HG02970 (cell line): ENCODE results near the gene ASCC1.
"Not testable (repeated sequence)": the region's sequence is repeated elsewhere in the genome, so short reads cannot be mapped to it uniquely, and the experiment has no call there.

Experiments
- ATAC-seq: cut with Tn5 transposase; IDR thresholded peaks from one replicate; pipeline ENCODE4 v1.9.1; 2021; ENCODE audit warnings: mild to moderate bottlenecking, moderate library complexity, moderate number of reproducible peaks; ENCODE audit not compliant: unreplicated experiment, low FRiP score

The ASCC1 gene

DNA sequence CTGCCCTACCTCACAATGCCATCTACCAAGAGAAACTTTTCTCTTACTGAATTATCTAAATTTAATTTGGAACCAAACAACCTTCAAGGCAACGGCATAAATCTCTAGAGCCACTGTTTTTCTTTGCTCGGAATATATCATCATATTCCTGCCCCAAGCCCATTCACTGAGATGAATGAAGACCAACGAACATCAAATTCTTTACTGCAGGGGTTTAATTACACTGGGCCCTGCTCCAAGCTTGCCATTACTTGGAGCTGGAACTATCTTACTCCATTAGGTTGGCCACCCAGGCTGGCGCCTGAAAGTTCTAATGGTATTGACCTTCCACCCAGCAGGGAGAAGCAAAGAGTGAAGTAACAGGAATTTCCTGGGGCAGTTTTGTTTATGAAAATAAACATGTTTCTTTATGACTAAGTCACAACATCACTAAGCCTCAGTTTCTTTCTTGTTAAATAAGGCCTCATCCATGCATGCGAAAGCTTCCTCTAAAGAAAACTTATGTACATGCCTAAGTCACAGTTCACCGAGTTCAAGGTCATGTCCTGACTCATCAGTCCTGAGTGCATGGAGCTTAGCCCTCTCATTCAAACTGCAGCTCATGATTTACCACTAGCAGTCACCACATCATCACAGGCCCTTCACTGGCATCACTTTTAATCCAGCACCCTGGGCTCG is 42.3 kb downstream of the ASCC1 start:
- ATAC-seq, result no peak

DNA sequence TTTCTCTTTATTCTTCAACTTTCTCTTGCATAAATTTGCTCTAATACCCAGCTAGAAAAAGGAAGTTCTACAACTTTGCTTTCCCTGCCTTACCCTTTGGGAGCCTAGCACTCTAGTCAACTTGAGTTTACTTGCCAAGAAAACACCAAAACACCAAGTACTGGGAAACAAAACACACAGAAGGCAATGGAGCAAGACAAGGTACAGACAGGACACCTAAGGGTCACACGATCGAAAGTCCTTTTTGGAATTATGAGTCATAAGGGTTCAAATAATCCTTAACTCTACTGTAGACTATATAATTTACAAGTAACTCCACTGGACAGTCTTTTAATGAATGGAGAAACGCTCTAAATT is 42.8 kb downstream of the ASCC1 start:
- ATAC-seq, result no peak

DNA sequence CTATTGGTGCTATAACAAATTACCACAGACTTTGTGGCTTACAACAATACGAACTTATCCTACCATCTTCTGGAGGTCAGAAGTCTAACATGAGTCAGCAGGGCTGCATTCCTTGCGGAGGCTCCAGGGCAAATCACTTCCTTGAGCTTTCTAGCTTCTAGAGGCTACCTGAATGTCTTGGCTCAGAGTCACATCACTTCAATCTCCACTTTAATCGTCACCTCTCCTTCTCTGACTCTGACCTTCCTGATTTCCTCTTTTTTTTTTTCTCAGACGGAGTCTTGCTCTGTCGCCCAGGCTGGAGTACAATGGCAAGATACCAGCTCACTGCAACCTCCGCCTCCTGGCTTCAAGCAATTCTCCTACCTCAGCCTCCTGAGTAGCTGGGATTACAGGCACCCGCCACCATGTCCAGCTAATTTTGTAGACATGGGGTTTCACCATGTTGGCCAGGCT is 44.9 kb downstream of the ASCC1 start:
- ATAC-seq, result no peak

GRCh38 chr10:72170733-72171132 is 45.3 kb downstream of the ASCC1 start:
- ATAC-seq, result no peak

- ATAC-seq, result no peak
Measured at GRCh38 chr10:72170263-72170662, 45.8 kb downstream of the ASCC1 start.

DNA sequence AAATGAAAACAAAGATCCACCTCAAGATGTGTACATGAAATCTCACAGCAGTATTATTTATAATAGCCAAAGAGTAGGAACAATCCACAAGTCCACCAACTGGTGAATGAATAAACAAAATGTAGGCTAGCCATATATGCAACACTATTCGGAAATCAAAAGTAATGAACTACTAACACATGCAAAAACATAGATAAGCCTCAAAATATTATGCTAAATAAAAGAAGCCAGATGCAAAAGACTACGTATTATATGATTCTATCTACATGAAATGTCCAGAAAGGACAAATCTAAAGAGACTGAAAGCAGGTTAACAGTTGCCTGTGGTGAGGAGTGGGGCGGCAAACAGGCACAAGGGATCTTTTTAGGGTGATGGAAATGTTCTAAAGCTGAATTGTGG is 49.0 kb downstream of the ASCC1 start:
- ATAC-seq, result no peak

GRCh38 chr10:72164617-72165016 is 51.5 kb downstream of the ASCC1 start:
- no peak for ATAC-seq

DNA sequence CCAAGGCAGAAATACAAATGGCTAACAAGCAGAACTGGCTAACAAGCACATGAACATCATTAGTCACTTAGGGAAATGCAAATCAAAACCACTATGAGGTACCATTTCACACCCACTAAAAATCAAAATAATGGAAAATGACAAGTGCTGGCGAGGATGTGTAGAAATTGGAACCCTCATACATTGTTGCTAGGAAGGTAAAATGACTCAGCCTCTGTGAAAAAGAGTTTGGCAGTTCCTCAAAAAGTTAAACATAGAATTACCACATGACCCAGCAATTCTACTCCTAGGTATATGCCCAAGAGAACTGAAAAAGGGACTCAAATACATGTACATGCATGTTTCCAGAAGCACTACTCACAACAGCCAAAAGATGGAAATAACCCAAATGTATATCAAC is 53.1 kb downstream of the ASCC1 start:
- no peak for ATAC-seq

- no peak for ATAC-seq
Measured at GRCh38 chr10:72158176-72158575, 57.9 kb downstream of the ASCC1 start.

DNA sequence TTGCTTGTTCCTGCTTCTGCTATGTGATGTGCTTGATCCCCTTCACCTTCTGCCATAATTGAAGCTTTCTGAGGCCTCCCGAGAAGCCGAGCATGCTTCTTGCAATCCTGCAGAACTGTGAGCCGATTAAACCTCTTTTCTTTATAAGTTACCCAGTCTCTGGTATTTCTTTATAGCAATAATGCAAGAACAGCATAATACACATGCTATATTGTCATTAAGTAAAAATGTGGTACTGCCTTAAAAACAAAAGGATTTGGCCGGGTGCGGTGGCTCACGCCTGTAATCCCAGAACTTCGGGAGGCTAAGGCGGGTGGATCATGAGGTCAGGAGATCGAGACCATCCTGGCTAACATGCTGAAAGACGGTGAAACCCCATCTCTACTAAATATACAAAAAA is 59.9 kb downstream of the ASCC1 start:
- no peak for ATAC-seq

DNA sequence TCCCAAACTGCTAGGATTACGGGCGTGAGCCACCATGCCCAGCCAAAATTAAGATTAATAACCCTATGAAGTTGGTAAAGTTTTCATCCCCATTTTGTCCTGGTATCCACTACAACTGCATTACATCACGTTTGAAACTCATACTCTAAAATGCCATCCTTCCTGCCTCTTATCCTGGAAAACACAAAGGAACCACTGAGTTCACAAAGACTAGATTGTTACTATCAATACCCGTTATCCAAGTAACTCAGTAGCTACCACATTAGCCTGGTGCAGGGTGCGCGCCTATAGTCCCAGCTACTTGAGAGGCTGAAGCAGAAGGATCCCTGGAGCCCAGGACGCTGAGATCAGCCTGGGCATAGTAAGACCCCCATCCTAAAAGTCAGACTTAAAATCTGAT is 63.8 kb downstream of the ASCC1 start:
- ATAC-seq, result no peak

GRCh38 chr10:72150746-72151478 is 65.2 kb downstream of the ASCC1 start:
- ATAC-seq, result not testable (repeated sequence)

DNA sequence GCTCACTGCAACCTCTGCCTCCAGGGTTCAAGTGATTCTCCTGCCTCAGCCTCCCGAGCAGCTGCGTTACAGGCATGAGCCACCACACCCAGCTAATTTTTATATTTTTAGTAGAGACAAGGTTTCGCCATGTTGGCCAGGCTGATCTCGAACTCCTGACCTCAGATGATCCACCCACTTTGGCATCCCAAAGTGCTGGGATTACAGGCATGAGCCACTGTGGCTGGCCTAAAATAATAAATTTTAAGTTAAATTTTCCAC is 68.8 kb downstream of the ASCC1 start:
- not testable (repeated sequence) for ATAC-seq

GRCh38 chr10:72146559-72147323 is 69.3 kb downstream of the ASCC1 start:
- ATAC-seq, result no peak

DNA sequence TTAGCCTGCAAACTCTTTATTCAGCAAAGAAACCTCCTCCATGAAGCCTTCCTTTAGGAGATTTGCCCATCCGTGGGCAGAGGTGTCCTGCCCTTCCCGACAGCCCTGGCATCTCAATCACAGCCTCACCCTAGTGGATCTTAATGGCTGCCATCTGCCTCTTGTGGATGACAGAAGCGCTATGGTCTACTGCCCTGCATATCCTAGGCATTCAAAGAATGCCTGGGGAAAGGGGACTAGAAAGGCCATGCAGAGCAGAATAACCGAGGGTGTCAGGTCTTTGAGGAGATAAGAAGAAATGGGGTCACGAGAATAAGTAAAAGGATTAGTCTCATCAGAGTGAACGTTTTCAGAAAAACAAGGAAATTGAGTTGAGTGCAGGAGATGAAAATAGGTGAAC is 70.0 kb downstream of the ASCC1 start:
- ATAC-seq, result no peak

DNA sequence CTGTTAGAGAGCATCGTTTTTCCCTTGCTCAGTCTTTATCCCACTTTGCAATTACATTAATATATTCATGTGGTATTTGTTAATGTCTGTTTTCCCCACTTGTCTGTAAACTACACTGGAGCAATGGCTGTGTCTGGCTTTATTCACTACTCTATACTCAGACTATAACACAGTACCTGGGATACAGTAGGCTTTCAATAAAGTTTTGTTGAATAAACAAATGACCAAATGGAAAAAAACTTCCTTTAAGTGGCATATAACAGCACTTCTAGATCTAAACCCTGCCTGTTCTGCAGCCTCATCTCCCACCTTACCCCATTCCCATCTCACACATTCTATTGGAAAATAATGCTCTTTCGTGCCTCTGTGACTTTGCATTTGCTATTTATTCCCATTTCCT is 70.4 kb downstream of the ASCC1 start:
- no peak for ATAC-seq

- no peak for ATAC-seq
Measured at GRCh38 chr10:72140850-72141249, 75.2 kb downstream of the ASCC1 start.

DNA sequence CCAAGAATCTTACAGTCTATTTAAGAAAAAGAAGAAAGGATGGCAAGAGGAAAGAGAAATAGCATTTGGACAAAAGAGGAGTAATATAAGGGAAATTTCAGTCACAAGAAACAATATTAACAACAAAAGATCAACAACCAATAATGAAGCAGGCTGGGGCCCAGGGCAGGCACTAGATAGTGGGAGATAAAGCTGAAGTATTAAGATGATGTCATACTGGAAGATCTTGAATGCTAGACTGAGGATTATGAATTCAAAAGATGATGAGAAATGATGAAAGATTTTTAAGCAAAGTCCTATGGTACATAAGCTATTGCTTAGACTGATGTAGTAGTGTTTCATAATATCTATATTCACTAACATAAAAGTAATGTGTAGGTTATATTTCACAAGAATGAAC is 75.9 kb downstream of the ASCC1 start:
- ATAC-seq, result no peak

- ATAC-seq, result no peak
Measured at GRCh38 chr10:72137583-72137982, 78.5 kb downstream of the ASCC1 start.

- not testable (repeated sequence) for ATAC-seq
Measured at GRCh38 chr10:72136225-72136624, 79.9 kb downstream of the ASCC1 start.
